Stimulated activated CD8-positive, alpha-beta memory T cell treated with anti-CD3 and anti-CD28 coated beads, Interleukin-2, amount 100 ng/mL, for 48 hours (primary cell): ENCODE measurements around the gene KLF6.

Experiments
- DNase-seq, 2 donors: peaks; one replicate each; pipeline ENCODE4 v3.0.0-alpha.2; 2020; ENCODE audit warnings: low read depth in 2 of 2

Gene KLF6

DNA sequence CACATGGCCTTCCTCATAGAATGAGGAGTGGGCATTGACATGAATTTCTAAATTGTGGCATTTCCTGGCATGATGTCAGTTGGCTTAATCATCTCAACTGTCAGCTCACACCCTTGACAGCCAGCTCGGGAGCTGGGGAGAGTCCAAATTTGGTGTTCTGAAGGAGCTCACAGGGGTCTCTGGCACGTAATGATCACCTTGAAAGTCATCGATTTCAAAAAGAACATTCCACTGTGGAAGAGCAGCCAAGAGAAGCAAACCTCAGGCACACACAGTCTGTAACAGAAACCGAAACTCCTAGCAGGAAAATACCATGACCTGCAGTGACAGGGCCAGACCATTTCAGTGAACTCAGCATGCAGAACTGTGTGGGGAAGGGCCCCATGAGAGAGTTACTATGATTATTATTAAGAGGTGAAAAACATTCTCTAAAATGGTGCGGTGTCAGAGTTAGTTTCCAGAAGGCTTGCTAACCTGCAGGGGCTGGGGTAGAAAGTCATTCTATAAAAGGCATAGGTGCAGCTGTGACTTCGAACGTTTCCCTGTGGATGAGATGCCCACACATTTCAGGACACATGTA lies 26.4 kb upstream of the KLF6 start:
- no peak for DNase-seq

- DNase-seq: no peak
These were observed 23.7 kb upstream of the KLF6 start for GRCh38 chr10:3808689-3809199.

DNA sequence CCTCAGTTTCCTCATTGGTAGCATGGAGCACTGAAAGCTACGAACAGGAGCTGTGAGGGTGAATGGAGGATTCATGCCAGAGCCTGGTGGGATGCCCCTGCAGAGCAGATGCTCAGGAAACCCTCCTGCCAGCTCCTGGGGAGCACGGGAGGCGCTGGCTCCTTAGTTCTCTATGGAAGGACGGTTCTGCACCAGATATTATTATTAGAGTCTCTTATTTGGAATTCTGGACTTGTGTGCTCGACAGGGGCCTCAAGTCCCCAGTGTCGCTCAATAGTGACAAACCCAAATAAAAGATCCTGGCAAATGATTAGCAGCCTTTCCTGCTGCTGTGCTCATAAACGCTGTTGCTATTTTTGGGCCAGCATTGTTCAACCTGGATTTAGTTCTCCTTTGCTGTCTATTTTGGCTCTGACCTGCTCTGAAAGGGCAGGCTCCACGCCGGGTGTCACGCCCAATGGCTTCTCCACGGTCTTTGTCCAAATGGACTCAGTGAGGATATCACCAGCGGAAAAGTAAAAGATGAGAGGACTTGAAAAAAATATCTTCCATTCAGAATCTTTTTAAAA lies 23.0 kb upstream of the KLF6 start:
- DNase-seq: no peak

GRCh38 chr10:3807211-3807927 lies 22.4 kb upstream of the KLF6 start:
- DNase-seq: no peak

- no peak for DNase-seq
These were observed 21.6 kb upstream of the KLF6 start for GRCh38 chr10:3806603-3807002.

DNA sequence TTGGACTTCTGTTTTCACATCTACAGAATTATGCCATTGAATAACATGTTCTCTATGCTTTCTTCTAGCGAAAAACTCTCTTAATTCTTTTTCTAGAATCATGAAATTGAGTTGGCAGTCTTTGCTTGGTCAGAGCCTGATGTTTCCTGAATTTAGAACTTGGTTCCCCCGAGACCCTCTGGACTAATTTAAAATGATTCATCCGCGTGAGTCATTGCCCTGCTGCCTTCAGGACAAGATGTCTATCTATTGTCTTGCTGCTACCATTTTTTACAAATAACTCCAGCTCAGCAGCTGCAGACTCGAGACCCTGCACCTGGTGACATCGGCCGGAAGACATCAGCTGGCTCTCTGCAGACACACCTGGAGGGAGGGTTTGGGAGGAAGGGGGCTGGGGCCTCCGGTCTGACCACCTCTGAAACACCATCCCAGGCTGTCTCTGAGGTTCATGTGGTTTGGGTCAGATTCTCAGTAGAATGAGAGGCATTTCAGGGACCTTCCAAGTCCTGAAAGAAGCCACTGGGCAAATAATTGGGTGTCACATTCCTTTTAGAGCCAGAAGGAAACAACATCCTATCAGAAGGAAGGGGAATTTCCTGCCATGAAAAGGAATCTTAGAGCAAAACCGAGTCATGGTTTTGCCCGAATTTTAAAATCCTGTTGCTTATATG lies 20.9 kb upstream of the KLF6 start:
- DNase-seq: no peak

DNA sequence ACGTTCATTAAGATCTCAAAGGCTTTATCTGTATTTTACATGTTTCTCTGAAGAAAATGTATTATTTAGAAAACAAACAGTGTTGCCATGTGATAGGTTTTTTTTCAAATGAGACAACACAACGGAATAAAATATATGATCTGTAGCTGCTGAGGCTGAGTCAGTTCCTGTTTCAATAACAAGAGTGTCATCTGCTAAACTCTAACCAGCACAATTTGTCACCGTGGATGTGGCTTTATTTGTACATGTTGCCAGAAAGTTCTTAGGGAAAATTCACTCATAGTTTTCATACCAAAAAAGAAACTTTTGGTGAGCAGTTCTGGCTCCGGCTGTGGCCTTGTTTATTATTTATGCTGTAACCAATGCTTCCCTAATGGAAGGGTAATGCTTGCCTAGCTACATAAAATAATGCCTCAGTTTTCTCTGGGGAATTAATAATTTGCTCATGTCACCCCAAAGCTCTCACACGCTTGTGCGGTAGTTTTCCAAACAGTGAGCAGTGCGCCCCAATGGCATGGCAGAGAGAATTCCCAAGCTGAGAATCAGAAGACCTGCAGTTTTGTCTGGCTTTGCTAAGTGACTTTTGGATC lies 20.3 kb upstream of the KLF6 start:
- DNase-seq: no peak

- peak in 1 of 2 donors; percentile 53 for DNase-seq
These were observed 19.1 kb upstream of the KLF6 start for GRCh38 chr10:3803927-3804741.

DNA sequence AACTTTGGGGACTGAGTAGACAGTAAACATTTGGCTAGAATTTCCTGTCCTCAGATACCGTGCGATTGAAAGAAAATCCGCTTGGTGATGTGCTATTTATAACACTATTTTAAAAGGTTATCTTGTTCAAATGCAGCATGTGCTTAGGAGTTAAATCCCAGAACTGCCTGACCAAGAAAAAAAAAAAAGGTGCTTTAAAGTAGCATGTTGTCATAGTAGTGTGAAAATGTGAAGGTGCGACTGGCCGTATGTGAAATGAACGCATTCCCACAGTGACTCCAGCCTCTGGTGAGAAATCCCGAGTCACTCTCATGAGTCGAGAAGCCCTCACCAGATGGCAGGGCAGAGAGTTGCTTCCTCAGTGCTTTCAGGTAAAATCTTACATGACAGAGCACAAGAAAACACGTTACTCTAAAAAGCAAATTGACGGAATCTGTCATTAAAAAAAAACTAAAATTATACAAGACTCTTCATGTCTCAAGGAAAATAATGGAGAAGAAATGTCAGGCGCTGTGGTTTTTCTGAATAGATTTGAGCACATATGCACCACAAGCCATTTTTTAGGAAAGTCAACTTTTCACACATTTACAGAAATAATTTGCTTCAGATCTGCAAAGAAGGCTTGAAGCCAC lies 18.4 kb upstream of the KLF6 start:
- DNase-seq: no peak

- no peak for DNase-seq
These were observed 17.7 kb upstream of the KLF6 start for GRCh38 chr10:3802526-3803265.

DNA sequence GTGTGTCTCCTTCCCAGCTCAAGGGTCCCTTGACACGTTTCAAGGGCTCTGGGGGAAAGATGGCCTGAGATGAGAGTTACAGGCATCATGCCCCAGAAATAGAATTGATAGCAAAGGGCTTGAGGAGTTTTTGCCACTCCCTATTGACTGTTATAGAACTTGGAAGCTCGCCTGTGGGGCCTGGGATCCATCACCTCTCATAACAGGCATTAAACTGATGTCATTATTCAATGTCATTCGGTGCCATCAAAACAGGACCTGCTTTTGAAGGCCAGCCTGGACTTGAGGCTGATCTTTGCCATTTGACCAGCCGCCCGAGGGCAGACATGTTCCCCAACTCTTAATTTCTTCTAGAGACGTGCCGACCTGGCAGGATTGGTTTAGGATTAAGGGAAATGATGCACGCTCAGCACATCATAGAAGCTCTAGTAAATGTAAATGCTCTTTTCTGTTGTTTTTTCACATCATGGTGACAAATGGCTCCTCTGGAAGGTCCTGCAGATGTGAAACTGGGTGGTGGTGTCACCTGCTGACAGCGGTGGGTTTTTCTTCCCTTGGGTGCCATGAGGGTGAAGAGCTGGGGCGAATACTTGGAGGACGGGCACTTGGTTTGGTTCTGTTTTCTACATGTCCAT lies 16.7 kb upstream of the KLF6 start:
- DNase-seq: no peak

GRCh38 chr10:3800586-3800985 lies 15.6 kb upstream of the KLF6 start:
- DNase-seq: no peak

DNA sequence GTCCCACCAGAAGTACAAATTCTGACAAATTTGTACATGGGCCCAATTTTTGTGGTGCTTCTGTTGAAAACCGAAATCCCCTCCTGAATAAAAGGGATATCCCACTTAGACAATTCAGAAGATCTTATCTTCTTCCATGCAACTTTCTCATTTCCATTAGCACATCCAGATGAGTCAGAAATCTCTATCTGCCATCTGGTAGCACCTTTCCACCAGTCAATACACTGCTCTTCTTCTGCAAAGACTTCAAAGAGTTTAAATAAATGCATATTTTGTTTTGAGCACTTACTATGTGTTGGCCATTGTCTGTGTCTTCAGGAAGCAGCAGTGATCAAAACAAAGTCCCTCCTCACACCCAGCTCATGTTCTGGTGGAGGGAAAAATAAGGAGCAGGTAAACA lies 12.7 kb upstream of the KLF6 start:
- DNase-seq: no peak

DNA sequence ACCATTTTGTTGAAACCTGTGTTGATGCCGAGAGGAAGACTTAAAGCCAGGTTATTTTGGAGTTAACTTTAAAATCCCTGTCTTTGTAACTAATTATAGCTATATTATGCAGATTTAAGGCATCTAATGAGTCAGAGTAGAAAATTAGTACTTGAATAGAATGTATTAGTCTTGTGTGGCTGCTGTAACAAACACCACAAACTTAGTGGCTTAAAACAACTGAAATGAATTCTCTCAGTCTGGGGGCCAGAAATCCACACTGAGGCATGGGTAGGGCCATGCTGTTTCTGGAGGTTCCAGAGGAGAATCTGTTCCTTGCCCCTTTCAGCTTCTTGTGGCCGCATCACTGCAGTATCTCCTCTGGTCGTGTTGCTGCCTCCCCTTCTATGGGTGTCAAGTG lies 8.5 kb upstream of the KLF6 start:
- no peak for DNase-seq

DNA sequence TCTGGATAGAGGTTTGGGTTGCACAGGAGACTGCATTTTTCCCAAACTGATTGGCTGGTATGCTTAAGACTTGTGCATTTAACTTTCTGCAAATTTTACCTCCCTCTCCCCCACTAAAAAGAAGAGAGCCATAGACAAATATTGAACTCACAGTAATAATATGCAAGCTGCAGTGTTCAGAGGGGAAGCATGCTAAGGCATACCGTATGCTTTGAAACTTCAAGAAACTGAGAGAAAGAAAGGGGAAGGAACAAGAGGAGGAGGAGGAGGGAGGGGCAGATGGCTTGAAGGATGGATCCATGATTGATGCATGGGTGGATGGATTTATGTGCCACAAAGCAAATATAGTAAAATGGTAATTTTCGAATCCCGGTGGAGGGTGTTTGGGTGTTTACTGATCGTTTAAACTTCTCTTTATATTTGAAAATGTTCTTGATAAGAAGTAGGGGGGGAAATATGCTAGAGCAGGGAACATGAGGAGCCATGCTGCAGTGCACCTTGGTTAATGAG lies 7.8 kb upstream of the KLF6 start:
- no peak for DNase-seq

DNA sequence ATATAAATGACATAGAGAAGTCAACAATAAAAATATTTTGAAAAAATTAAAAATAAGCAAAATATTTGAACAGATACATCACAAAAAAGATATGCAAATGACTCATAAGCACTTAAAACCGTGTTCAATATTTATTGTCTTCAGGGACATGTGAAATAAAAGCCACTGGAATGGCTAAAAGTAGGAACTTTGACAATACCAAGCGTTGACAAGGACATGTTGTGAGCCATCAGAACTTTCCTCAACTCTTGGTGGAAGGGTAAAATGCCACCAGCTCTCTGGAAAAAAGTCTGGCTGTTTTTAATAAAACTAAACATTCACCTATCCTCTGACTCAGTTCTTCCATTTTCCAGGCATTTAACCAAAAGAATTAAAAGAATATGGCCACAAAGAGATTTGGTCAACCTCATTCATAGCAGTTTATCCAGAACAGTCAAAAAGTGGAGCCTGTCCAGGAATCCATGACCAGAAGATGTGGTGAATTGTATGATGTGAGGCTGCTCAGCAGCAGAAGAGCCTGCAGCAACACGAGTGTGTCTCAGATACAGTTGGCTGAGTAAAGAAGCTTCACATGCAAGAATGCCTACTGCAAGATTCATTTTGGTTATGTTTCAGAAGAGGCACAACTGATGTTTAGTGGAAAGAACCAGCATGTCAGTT lies 7.1 kb upstream of the KLF6 start:
- DNase-seq: no peak

DNA sequence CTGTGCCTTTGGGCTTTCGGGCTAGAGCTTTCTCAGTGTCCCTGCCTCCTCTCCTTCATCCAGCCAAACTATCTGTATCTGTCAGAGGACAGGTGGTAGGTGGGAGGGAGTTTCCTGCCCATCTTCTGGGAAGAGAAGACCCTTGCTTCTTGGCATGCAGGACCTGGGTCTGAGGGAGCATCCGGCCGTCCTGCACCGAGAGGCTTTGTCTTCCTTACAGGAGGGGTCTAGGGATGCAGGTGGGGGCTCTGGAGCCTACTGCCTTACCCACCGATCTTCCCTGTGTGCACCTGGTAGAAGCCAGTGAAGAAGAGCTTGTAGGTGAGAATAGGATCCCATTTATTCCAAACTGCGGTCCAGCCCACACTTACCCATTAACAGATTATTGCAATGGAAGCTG lies 5.8 kb upstream of the KLF6 start:
- no peak for DNase-seq

GRCh38 chr10:3790272-3790671 lies 5.3 kb upstream of the KLF6 start:
- no peak for DNase-seq

- no peak for DNase-seq
These were observed 4.6 kb upstream of the KLF6 start for GRCh38 chr10:3789621-3790020.
